SK-N-SH treated with all-trans-retinoic acid at 6 μM for 48 hours (cell line): ENCODE measurements around the gene OR6C68.

Experiments used
- CREB5 ChIP-seq: fragments of 250-450 bp; sonication (Bioruptor Pico); IDR thresholded peaks from 2 replicates; pipeline ENCODE4 v1.5.1; 2020; ENCODE audit warnings: low read depth, mild to moderate bottlenecking, moderate library complexity
- ESRRG ChIP-seq: fragments of 250-450 bp; sonication (Bioruptor Pico); IDR thresholded peaks from 2 replicates; pipeline ENCODE4 v1.6.1; 2021; ENCODE audit warnings: mild to moderate bottlenecking
- GLIS3 ChIP-seq: fragments of 250-450 bp; sonication (Bioruptor Pico); IDR thresholded peaks from 2 replicates; pipeline ENCODE4 v1.5.0; 2020; ENCODE audit warnings: mild to moderate bottlenecking, moderate library complexity
- ISL1 ChIP-seq: fragments of 250-450 bp; sonication (Bioruptor Pico); IDR thresholded peaks from 2 replicates; pipeline ENCODE4 v2.1.2; 2022; ENCODE audit warnings: mild to moderate bottlenecking, moderate library complexity
- OSR1 ChIP-seq: fragments of 250-450 bp; sonication (Bioruptor Pico); IDR thresholded peaks from 2 replicates; pipeline ENCODE4 v1.8.0; 2022; ENCODE audit warnings: moderate library complexity, mild to moderate bottlenecking, inconsistent platforms
- PATZ1 ChIP-seq: fragments of 250-450 bp; sonication (Bioruptor Pico); IDR thresholded peaks from 2 replicates; pipeline ENCODE4 v1.8.0; 2020; ENCODE audit warnings: mild to moderate bottlenecking, moderate library complexity, borderline replicate concordance
- RARB ChIP-seq: fragments of 250-450 bp; sonication (Bioruptor Pico); IDR thresholded peaks from 2 replicates; pipeline ENCODE4 v1.8.0; 2021; ENCODE audit warnings: mild to moderate bottlenecking, moderate library complexity
- TCF4 ChIP-seq: fragments of 250-450 bp; sonication (Bioruptor Pico); IDR thresholded peaks from 2 replicates; pipeline ENCODE4 v1.8.0; 2021; ENCODE audit warnings: mild to moderate bottlenecking, moderate library complexity, borderline replicate concordance
- ZFP30 ChIP-seq: fragments of 450-650 bp; formaldehyde crosslinking; IDR thresholded peaks from 2 replicates; pipeline ENCODE4 v1.5.0; 2022; ENCODE audit warnings: mild to moderate bottlenecking, moderate library complexity
- ZNF565 ChIP-seq: fragments of 450-650 bp; formaldehyde crosslinking; conservative IDR thresholded peaks from 2 replicates; pipeline ENCODE4 v1.5.0; 2020; ENCODE audit warnings: low read depth, mild to moderate bottlenecking, moderate library complexity

- TF ChIP-seq PATZ1 (CRISPR knock-in tag), result no peak
- no peak for TF ChIP-seq RARB (CRISPR knock-in tag)
- TF ChIP-seq GLIS3 (CRISPR knock-in tag), result no peak
- TF ChIP-seq ISL1 (CRISPR knock-in tag), result no peak
- no peak for TF ChIP-seq ZNF565 (CRISPR knock-in tag)
- no peak for TF ChIP-seq CREB5 (CRISPR knock-in tag)
- no peak for TF ChIP-seq ESRRG (CRISPR knock-in tag)
- no peak for TF ChIP-seq ZFP30 (CRISPR knock-in tag)
- no peak for TF ChIP-seq OSR1 (CRISPR knock-in tag)
- no peak for TF ChIP-seq TCF4 (CRISPR knock-in tag)
Measured at GRCh38 chr12:55499810-55500252, 7.7 kb downstream of the OR6C68 start.
